Natural killer cell (primary cell): ENCODE results near the gene TMEFF1. TPM values are rescaled to one million over a fixed set of nuclear protein-coding genes. Genes with fewer than 3 reads are reported as not detected.

ENCODE experiments used
- ATAC-seq, 3 donors: fragments of 150-1000 bp in 2 of 3; fragments of 200-7000 bp in 1 of 3; cut with Tn5 transposase; 1 replicate in 1 of 3; 2 replicates in 2 of 3; pipeline ENCODE4 v1.10.0; 2021; ENCODE audit warnings: mild to moderate bottlenecking in 2 of 3, moderate library complexity in 2 of 3
- DNase-seq, 2 donors: peaks; one replicate each; pipeline versions ENCODE4 v3.0.0 to v3.0.0-alpha.2; 2013 to 2021; ENCODE audit warnings: mixed read lengths in 1 of 2
- H3K27ac ChIP-seq: one replicate; pipeline ENCODE4 v1.5.1; 2013; ENCODE audit warnings: mild to moderate bottlenecking, low read length
- H3K27me3 ChIP-seq: one replicate; pipeline ENCODE4 v1.6.1; 2013; ENCODE audit warnings: low read length; ENCODE audit not compliant: control insufficient read depth, insufficient read depth
- H3K36me3 ChIP-seq: one replicate; pipeline ENCODE4 v1.6.1; 2013; ENCODE audit warnings: low read length; ENCODE audit not compliant: control insufficient read depth, insufficient read depth
- H3K4me1 ChIP-seq: one replicate; pipeline ENCODE4 v1.6.1; 2013; ENCODE audit warnings: low read length; ENCODE audit not compliant: control insufficient read depth, insufficient read depth
- H3K4me3 ChIP-seq: one replicate; pipeline ENCODE4 v1.5.1; 2013; ENCODE audit warnings: low read length
- H3K9me3 ChIP-seq: one replicate; pipeline ENCODE4 v1.6.1; 2013; ENCODE audit warnings: low read length; ENCODE audit not compliant: control insufficient read depth, insufficient read depth
- H3K27ac Mint-ChIP-seq, 2 donors: one replicate each; pipeline ENCODE4 v1.8.0; 2022; ENCODE audit warnings: mild to moderate bottlenecking in 2 of 2, mixed read lengths in 2 of 2, moderate library complexity in 1 of 2
- H3K27me3 Mint-ChIP-seq, 2 donors: one replicate each; pipeline ENCODE4 v1.8.0; 2022; ENCODE audit warnings: low read depth in 2 of 2, mixed read lengths in 2 of 2
- H3K36me3 Mint-ChIP-seq: one replicate; pipeline ENCODE4 v1.8.0; 2022; ENCODE audit warnings: mixed read lengths
- H3K4me1 Mint-ChIP-seq, 2 donors: one replicate each; pipeline ENCODE4 v1.8.0; 2022; ENCODE audit warnings: mixed read lengths in 2 of 2
- H3K4me3 Mint-ChIP-seq: one replicate; pipeline ENCODE4 v1.8.0; 2022; ENCODE audit warnings: mild to moderate bottlenecking, moderate library complexity, mixed read lengths
- H3K9me3 Mint-ChIP-seq, 2 donors: one replicate each; pipeline ENCODE4 v1.8.0; 2022; ENCODE audit warnings: mixed read lengths in 2 of 2
- CTCF ChIP-seq: fragments of 200-600 bp; IDR thresholded peaks from one replicate; pipeline ENCODE4 v1.8.0; 2022; ENCODE audit warnings: antibody characterized with exemption
- WGBS: methylation state at CpG from one replicate; pipeline ENCODE4 v1.1.7; 2013; ENCODE audit warnings: missing lambda C conversion rate; ENCODE audit not compliant: insufficient coverage; 5-methylcytosine and 5-hydroxymethylcytosine counted together
- intact Hi-C: fragments of 100-400 bp; cut with micrococcal nuclease; formaldehyde crosslinking; loops from one replicate; pipeline ENCODE4 v1.14.2; 2022
- total RNA-seq, 4 donors: library from RNA; stranded (reverse); fragments of 120-200 nt in 1 of 4; gene quantifications; one replicate each; pipeline versions ENCODE4 v1.2.3 to v1.2.4, GENCODE V29; 2013 to 2022

Gene TMEFF1
- total RNA-seq, 3 donors from 2014 or later (not counting 1 experiment from before 2014, with no cell fraction given): 0.18 TPM; not detected in 2

GRCh38 chr9:100587375-100587774 lies 114.4 kb downstream of the TMEFF1 start:
- no peak for DNase-seq
- no peak overlapping the region for H3K27ac Mint-ChIP-seq
- TF ChIP-seq CTCF: no peak
- H3K27me3 Mint-ChIP-seq: peaks cover 0 to 2% of the 10 kb centered on the region in 2 donors
- no peak overlapping the region for H3K4me3 Mint-ChIP-seq
- Histone ChIP-seq H3K4me3 (no peak overlapping the region), H3K36me3 (no peaks in the 10 kb centered on the region), H3K27me3 (no peaks in the 10 kb centered on the region), H3K27ac (no peak overlapping the region), H3K9me3 (no peaks in the 10 kb centered on the region), H3K4me1 (no peaks in the 10 kb centered on the region)
- 87% methylated on average over 9 of the region's 9 CpGs for WGBS
- no peaks in the 10 kb centered on the region for H3K9me3 Mint-ChIP-seq
- H3K36me3 Mint-ChIP-seq: no peaks in the 10 kb centered on the region
- ATAC-seq: no peak
- intact Hi-C loops: no loop called here
- H3K4me1 Mint-ChIP-seq: no peaks in the 10 kb centered on the region

GRCh38 chr9:100589582-100589981 lies 116.6 kb downstream of the TMEFF1 start:
- Histone ChIP-seq H3K27ac (no peak overlapping the region), H3K36me3 (no peaks in the 10 kb centered on the region), H3K27me3 (no peaks in the 10 kb centered on the region), H3K4me3 (no peak overlapping the region), H3K4me1 (no peaks in the 10 kb centered on the region), H3K9me3 (no peaks in the 10 kb centered on the region)
- H3K36me3 Mint-ChIP-seq: no peaks in the 10 kb centered on the region
- no peak overlapping the region for H3K4me3 Mint-ChIP-seq
- no peak overlapping the region for H3K27ac Mint-ChIP-seq
- no peak for DNase-seq
- intact Hi-C loops: no loop called here
- H3K27me3 Mint-ChIP-seq: no peaks in the 10 kb centered on the region
- WGBS: 100% methylated on average over 1 of the region's 5 CpGs
- H3K9me3 Mint-ChIP-seq: no peaks in the 10 kb centered on the region
- no peak for ATAC-seq
- TF ChIP-seq CTCF: no peak
- H3K4me1 Mint-ChIP-seq: no peaks in the 10 kb centered on the region

- 89% methylated on average over 2 of the region's 2 CpGs for WGBS
- H3K27ac Mint-ChIP-seq: no peak overlapping the region
- H3K27ac ChIP-seq: no peak overlapping the region
- no peaks in the 10 kb centered on the region for H3K36me3 ChIP-seq
- no peak for ATAC-seq
- TF ChIP-seq CTCF: no peak
- no peaks in the 10 kb centered on the region for H3K9me3 ChIP-seq
- H3K27me3 ChIP-seq: no peaks in the 10 kb centered on the region
- no peaks in the 10 kb centered on the region for H3K4me1 Mint-ChIP-seq
- H3K4me3 ChIP-seq: no peak overlapping the region
- H3K9me3 Mint-ChIP-seq: no peaks in the 10 kb centered on the region
- intact Hi-C loops: loop anchor here (10.0 kb wide), 1 partner anchor 236 kb away; the partner anchor contains the start of gene TEX10
- H3K36me3 Mint-ChIP-seq: no peaks in the 10 kb centered on the region
- DNase-seq: no peak
- H3K4me1 ChIP-seq: no peaks in the 10 kb centered on the region
- no peak overlapping the region for H3K4me3 Mint-ChIP-seq
- no peaks in the 10 kb centered on the region for H3K27me3 Mint-ChIP-seq
Measured at GRCh38 chr9:100590481-100590880, 117.5 kb downstream of the TMEFF1 start.

GRCh38 chr9:100591139-100591538 lies 118.2 kb downstream of the TMEFF1 start:
- Mint-ChIP-seq H3K27ac (no peak overlapping the region), H3K4me1 (peaks cover 0 to 6% of the 10 kb centered on the region in 2 donors), H3K4me3 (no peak overlapping the region), H3K9me3 (no peaks in the 10 kb centered on the region), H3K27me3 (no peaks in the 10 kb centered on the region), H3K36me3 (no peaks in the 10 kb centered on the region)
- Histone ChIP-seq H3K27me3 (no peaks in the 10 kb centered on the region), H3K4me1 (no peaks in the 10 kb centered on the region), H3K36me3 (no peaks in the 10 kb centered on the region), H3K4me3 (no peak overlapping the region), H3K27ac (no peak overlapping the region), H3K9me3 (no peaks in the 10 kb centered on the region)
- DNase-seq: no peak
- no peak for ATAC-seq
- intact Hi-C loops: loop anchor here (10.0 kb wide), 1 partner anchor 236 kb away; the partner anchor contains the start of gene TEX10
- TF ChIP-seq CTCF: no peak
- WGBS: 92% methylated on average over 6 of the region's 6 CpGs
